Hypothalamus (tissue), 51 donors: ENCODE data around the gene MUSK.

ENCODE experiments used
- DNase-seq, 51 donors: peaks; one replicate each; lab custom pipeline; 2025; lab: John Stamatoyannopoulos, UW

The MUSK gene

DNA sequence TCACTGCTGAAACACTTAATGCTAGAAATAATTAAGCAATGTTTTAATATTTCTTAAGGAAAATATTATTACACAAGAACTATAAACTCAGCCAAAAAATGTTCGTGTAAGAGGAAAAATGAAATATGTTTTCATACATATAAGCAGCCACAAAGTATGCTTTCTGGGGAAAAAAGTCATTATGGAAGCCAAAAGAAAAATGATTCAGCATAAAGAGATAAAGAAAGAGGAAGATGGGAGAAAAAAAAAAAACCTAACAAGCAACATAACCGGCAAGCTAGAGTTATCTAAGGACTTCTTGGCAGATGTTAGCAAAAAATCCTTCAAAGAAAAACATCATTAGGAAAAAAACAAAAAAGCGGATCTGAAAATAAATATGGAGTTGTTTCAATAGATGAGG lies 179.1 kb downstream of the MUSK start:
- no peak for DNase-seq

GRCh38 chr9:110850401-110851135 lies 182.0 kb downstream of the MUSK start:
- DNase-seq: no peak
